NCI-H2196 treated with DMSO at 0.1 percent for 48 hours (cell line): ENCODE data around the gene ATG9B.
"Not testable (repeated sequence)": the region's sequence is repeated elsewhere in the genome, so short reads cannot be mapped to it uniquely, and the experiment has no call there.

Source experiments
- DNase-seq: peaks from one replicate; lab custom pipeline; 2025; ENCODE audit not compliant: unreplicated experiment; lab: John Stamatoyannopoulos, UW

Gene ATG9B

GRCh38 chr7:151039850-151040548, 15.7 kb upstream of the ATG9B start:
- no peak for DNase-seq

- DNase-seq, result peak; percentile 15
These were observed 14.9 kb upstream of the ATG9B start for GRCh38 chr7:151038951-151039849.

GRCh38 chr7:151035902-151036301, 11.6 kb upstream of the ATG9B start:
- no peak for DNase-seq

DNA sequence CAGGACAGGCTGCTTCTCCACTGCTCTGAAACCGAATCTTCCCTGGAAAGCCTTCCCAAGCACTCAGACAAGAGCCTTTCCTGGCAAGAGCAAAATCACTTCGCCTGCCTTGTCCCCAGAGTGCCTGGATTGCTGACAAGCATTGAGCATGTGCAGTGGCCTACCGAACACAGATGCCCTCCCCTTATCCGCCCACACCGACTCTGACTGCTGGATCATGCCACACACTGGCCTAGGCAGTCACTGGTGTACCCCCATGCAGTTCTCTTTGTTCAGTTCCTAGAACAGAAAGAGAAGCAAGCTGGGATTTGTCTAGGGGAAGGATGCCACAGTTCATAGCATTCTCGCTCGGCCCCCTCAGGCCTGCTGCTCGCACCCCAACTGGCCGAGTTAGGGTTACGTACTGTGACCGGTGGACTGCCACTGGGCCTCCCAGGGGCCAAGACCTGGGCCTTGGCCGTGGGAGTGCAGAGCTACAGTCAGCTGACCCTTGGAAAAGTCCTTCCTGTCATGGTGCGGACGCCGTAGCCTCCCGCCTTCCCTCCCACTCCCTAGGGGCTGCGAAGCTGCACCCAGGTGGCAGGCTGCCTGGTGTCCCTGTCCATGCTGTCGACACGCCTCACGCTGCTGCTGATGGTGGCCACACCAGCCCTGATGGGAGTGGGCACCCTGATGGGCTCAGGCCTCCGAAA, 10.9 kb upstream of the ATG9B start:
- DNase-seq, result no peak

DNA sequence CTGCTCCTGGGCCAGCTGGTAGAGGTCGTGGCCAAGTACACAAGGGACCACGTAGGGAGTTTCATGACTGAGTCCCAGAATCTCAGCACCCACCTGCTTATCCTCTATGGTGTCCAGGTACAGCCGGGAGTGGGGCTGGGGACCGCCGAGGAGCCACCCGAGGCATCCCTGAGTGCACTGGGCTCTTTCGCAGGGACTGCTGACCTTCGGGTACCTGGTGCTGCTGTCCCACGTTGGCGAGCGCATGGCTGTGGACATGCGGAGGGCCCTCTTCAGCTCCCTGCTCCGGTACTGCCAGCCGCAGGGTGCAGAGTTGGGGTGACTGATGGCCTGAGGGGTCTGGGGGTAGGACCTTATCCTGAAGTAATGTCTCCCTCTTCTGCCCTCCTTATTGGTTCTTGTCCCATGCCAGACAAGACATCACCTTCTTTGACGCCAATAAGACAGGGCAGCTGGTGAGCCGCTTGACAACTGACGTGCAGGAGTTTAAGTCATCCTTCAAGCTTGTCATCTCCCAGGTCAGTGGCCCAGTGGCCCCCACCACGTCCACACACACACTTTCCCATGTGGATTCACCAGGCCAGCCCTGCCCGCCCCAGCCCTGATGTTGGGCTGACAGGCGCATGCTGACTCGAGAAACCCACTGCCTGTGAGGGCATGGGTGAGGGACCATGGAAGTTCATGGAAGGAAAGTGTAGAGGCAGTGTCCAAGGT, 10.2 kb upstream of the ATG9B start:
- no peak for DNase-seq

DNA sequence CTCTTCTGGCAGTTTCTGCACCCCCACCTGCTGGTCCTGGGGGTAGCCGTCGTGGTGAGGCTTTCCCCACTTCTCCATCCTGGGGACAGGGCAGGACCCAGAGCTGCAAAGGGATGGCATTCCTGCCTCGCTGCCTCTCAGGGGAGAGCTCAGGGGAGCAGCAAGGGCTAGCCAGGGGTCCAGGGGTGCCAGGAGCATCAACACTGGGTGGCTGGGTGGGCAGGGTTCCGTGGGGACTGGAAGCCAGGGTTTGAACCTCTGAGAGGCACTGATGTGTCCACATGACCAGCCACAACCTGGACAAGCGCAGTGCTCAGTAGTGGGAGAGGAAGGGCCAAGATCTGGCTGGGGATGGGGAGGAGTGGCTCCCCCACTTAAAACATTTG, 9.6 kb upstream of the ATG9B start:
- DNase-seq, result no peak

DNA sequence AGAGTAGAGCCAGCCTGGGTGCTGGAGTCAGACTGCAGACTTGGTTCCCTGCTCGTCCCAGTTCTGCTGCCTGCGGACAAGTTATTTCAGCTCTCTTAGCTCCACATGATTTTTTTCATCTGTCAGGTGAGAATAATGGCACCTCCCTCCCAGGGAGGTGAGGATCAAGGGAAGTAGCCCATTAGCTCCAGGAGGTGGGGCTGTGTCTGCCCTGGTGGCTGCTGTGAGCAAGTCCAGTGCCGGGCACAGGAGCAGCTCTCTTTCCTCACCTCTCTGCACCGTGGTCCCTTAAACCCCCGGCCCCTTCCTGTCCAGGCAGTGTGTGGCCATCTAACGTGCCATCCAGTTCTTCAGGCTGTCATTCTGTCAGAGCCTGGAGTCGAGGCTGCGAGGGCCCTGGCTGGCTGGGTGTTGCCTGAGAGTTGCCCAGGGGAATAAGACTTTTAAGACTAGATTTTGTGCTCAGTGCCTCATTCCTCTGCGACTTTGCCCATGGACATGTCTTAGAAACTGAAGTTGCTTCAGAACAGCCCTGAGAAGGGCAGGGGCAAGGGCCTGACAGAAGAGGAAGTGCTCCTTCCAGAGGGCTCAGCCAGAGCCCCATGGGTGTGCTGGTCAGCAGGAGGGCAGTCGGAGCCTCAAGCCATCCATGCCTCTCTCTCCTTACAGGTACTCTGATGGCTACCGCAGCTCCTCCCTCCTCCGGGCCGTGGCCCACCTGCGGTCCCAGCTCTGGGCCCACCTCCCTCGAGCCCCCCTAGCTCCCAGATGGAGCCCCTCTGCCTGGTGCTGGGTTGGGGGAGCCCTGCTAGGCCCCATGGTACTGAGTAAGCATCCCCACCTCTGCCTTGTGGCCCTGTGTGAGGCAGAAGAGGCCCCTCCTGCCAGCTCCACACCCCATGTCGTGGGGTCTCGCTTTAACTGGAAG, 8.9 kb upstream of the ATG9B start:
- DNase-seq, result no peak

GRCh38 chr7:151031011-151031410, 6.7 kb upstream of the ATG9B start:
- DNase-seq, result no peak

DNA sequence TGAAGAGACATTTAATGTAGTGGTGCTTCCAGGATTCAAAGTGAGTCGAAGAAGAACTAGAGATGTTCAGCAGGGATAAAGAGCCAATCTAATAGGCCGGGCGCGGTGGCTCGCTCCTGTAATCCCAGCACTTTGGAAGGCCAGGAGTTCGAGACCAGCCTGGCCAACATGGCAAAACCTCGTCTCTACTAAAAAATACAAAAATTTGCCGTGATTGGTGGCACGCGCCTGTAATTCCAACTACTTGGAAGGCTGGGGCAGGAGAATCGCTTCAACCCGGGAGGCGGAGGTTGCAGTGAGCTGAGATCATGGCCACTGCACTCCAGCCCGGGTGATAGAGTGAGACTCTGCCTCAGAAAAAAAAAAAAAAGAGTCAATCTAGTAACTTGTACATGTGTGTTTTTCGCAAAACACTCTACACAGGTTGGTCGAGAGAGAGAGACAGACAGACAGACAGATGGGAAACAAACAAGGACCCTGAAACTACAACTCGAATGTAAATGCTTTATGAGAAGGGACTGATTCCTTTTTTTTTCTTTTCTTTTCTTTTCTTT, 4.7 kb upstream of the ATG9B start:
- no peak for DNase-seq

GRCh38 chr7:151028131-151028947, 4.0 kb upstream of the ATG9B start, which contains the start of gene ABCB8:
Gene ABCB8, plus strand, starts transcription at chr7:151028450. Its CDS starts 66 bp downstream, at chr7:151028516.
- peak; percentile 96 for DNase-seq

DNA sequence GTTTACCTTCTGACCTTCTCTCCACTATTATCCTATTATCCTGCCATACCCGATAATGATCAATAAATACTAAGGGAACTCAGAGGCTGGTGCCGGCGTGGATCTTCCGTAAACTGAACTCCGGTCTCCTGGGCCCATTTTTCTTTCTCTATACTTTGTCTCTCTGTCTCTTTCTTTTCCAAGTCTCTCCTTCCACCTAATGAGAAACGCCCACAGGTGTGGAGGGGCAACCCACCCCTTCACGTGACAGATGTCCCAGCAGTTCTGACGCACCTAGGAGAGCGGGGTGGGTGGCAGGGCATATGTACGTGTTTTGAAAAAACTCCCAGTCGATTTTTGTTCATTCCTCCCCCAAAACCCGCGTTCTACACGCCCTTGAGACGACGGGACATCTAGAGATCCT, 3.4 kb upstream of the ATG9B start:
- DNase-seq, result not testable (repeated sequence)

DNA sequence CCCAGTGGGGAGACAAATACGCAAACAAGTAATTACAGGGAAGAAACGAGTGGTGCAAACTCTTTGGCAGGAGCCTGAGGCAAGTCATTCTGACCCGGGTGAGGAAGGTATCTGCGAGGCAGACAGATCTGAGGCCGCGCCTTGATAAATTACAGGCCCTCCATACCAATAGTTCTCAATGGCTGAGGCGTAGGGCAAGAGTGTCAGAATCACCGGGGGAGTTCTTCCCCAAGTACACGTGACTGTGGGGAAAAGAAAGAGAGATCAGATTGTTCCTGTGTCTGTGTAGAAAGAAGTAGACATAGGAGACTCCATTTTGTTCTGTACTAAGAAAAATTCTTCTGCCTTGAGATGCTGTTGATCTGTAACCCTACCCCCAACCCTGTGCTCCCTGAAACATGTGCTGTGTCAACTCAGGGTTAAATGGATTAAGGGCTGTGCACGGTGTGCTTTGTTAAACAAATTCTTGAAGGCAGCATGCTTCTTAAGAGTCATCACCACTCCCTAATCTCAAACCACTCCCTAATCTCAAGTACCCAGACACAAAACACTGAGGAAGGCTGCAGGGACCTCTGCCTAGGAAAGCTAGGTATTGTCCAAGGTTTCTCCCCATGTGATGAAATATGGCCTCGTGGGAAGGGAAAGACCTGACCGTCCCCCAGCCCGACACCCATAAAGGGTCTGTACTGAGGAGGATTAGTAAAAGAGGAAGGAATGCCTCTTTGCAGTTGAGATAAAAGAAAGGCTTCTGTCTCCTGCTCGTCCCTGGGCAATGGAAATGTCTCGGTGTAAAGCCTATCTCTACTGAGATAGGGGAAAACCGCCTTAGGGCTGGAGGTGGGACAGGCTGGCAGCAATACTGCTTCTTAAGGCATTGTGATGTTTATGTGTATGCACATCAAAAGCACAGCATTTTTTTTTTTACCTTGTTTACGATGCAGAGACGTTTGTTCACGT, 2.8 kb upstream of the ATG9B start:
- not testable (repeated sequence) for DNase-seq

GRCh38 chr7:151025924-151026671, 1.8 kb upstream of the ATG9B start:
- no peak for DNase-seq

- no peak for DNase-seq
These were observed 1.1 kb downstream of the ATG9B start for GRCh38 chr7:151023232-151023631.

DNA sequence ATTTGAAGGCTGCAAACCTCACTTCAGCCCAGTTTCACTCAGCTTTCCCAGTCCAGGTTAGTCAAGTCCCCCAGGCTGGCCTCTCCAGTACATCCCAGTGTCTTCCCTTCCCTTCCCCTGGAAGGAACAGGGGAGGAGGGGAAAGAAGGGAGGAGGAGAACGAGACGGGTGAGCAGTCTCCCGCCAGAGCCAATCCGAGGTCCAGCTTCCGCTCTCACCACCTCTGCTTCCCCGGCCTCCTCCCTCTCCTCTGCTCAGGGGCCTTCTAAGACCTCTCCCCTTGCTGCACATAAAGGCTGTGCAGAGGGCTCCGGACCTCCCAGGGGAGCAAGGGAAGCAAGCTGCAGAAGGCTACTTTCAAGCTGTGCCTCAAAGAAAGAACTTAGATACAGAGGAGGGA, 4.1 kb downstream of the ATG9B start:
- no peak for DNase-seq

DNA sequence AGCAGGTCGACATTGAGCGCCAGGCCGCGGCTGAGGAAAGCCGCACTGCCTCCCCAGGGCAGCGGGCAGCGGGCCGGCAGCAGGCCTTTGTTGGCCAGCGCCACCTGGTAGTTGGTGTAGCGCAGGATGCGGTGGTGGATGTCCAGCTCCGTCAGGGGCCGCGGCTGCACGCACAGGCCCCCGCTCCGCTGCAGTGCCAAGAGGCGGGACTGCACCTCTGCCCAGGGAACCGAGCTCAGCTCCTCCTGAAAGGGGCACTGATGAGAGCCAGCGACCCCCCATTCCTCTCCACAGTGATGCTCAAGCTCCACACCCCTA, 5.2 kb downstream of the ATG9B start:
- no peak for DNase-seq
